ENCODE results near the gene ITPR1.

The ITPR1 gene

GRCh38 chr3:4696266-4696665 is 203.1 kb downstream of the ITPR1 start:
- no peaks in the 10 kb centered on the region for H3K27me3 Mint-ChIP-seq
- no peak for ATAC-seq
- no peak for DNase-seq
- H3K4me1 Mint-ChIP-seq, result no peaks in the 10 kb centered on the region
- peak overlapping the region in 1 of 2 donors; percentile 31 for H3K27ac Mint-ChIP-seq
- no peaks in the 10 kb centered on the region for H3K9me3 Mint-ChIP-seq
- H3K4me3 Mint-ChIP-seq, result no peak overlapping the region

GRCh38 chr3:4698125-4698821 is 205.1 kb downstream of the ITPR1 start:
- H3K27me3 Mint-ChIP-seq, result no peaks in the 10 kb centered on the region
- no peaks in the 10 kb centered on the region for H3K9me3 Mint-ChIP-seq
- H3K4me3 Mint-ChIP-seq, result no peak overlapping the region
- H3K4me1 Mint-ChIP-seq, result peaks cover 11% of the 10 kb centered on the region
- DNase-seq, result no peak
- no peak for ATAC-seq
- no peak overlapping the region for H3K27ac Mint-ChIP-seq

GRCh38 chr3:4703054-4703480 is 209.9 kb downstream of the ITPR1 start:
- Mint-ChIP-seq H3K27me3 (no peaks in the 10 kb centered on the region), H3K4me1 (peaks cover 39% of the 10 kb centered on the region), H3K27ac (peak overlapping the region; percentile 45 to 66), H3K4me3 (no peak overlapping the region), H3K9me3 (no peaks in the 10 kb centered on the region)
- ATAC-seq (no peak), DNase-seq (no peak)

- H3K27ac Mint-ChIP-seq, result no peak overlapping the region
- no peaks in the 10 kb centered on the region for H3K27me3 Mint-ChIP-seq
- no peak overlapping the region for H3K4me3 Mint-ChIP-seq
- H3K9me3 Mint-ChIP-seq, result no peaks in the 10 kb centered on the region
- peaks cover 40% of the 10 kb centered on the region for H3K4me1 Mint-ChIP-seq
- DNase-seq (no peak), ATAC-seq (peak; percentile 69)
These were observed 211.4 kb downstream of the ITPR1 start for GRCh38 chr3:4704552-4704951.

GRCh38 chr3:4707324-4707723 is 214.2 kb downstream of the ITPR1 start:
- DNase-seq, result no peak
- no peak overlapping the region for H3K4me3 Mint-ChIP-seq
- ATAC-seq, result peak; percentile 3
- H3K27me3 Mint-ChIP-seq, result no peaks in the 10 kb centered on the region
- peaks cover 52% of the 10 kb centered on the region for H3K4me1 Mint-ChIP-seq
- H3K27ac Mint-ChIP-seq, result no peak overlapping the region
- H3K9me3 Mint-ChIP-seq, result no peaks in the 10 kb centered on the region

- H3K4me1 Mint-ChIP-seq, result peaks cover 43% of the 10 kb centered on the region
- H3K4me3 Mint-ChIP-seq, result no peak overlapping the region
- H3K27me3 Mint-ChIP-seq, result no peaks in the 10 kb centered on the region
- H3K9me3 Mint-ChIP-seq, result no peaks in the 10 kb centered on the region
- H3K27ac Mint-ChIP-seq, result no peak overlapping the region
- DNase-seq (no peak), ATAC-seq (no peak)
These were observed 215.1 kb downstream of the ITPR1 start for GRCh38 chr3:4708230-4708629.

GRCh38 chr3:4709341-4709740 is 216.2 kb downstream of the ITPR1 start:
- no peaks in the 10 kb centered on the region for H3K9me3 Mint-ChIP-seq
- peaks cover 32% of the 10 kb centered on the region for H3K4me1 Mint-ChIP-seq
- ATAC-seq (no peak), DNase-seq (no peak)
- H3K27ac Mint-ChIP-seq, result peak overlapping the region in 1 of 2 donors; percentile 66
- no peak overlapping the region for H3K4me3 Mint-ChIP-seq
- no peaks in the 10 kb centered on the region for H3K27me3 Mint-ChIP-seq

GRCh38 chr3:4710191-4710590 is 217.0 kb downstream of the ITPR1 start:
- no peak for ATAC-seq
- H3K4me1 Mint-ChIP-seq, result peaks cover 25% of the 10 kb centered on the region
- no peaks in the 10 kb centered on the region for H3K27me3 Mint-ChIP-seq
- DNase-seq, result no peak
- no peaks in the 10 kb centered on the region for H3K9me3 Mint-ChIP-seq
- no peak overlapping the region for H3K4me3 Mint-ChIP-seq
- no peak overlapping the region for H3K27ac Mint-ChIP-seq

- ATAC-seq (peak; percentile 30), DNase-seq (no peak)
- Mint-ChIP-seq H3K4me1 (peaks cover 25% of the 10 kb centered on the region), H3K27me3 (no peaks in the 10 kb centered on the region), H3K4me3 (no peak overlapping the region), H3K27ac (peak overlapping the region in 1 of 2 donors; percentile 2), H3K9me3 (no peaks in the 10 kb centered on the region)
These were observed 218.5 kb downstream of the ITPR1 start for GRCh38 chr3:4711680-4711992.

- no peaks in the 10 kb centered on the region for H3K9me3 Mint-ChIP-seq
- no peak for ATAC-seq
- H3K27ac Mint-ChIP-seq, result no peak overlapping the region
- peaks cover 23% of the 10 kb centered on the region for H3K4me1 Mint-ChIP-seq
- no peaks in the 10 kb centered on the region for H3K27me3 Mint-ChIP-seq
- no peak overlapping the region for H3K4me3 Mint-ChIP-seq
- no peak for DNase-seq
These were observed 219.0 kb downstream of the ITPR1 start for GRCh38 chr3:4712109-4712508.

- DNase-seq (no peak), ATAC-seq (no peak)
- Mint-ChIP-seq H3K27me3 (no peaks in the 10 kb centered on the region), H3K9me3 (no peaks in the 10 kb centered on the region), H3K27ac (peak overlapping the region in 1 of 2 donors; percentile 59), H3K4me1 (peaks cover 13% of the 10 kb centered on the region), H3K4me3 (no peak overlapping the region)
These were observed 220.9 kb downstream of the ITPR1 start for GRCh38 chr3:4714045-4714444.

- ATAC-seq (no peak), DNase-seq (no peak)
- no peak overlapping the region for H3K27ac Mint-ChIP-seq
- H3K27me3 Mint-ChIP-seq, result no peaks in the 10 kb centered on the region
- H3K4me3 Mint-ChIP-seq, result no peak overlapping the region
- H3K9me3 Mint-ChIP-seq, result no peaks in the 10 kb centered on the region
- peaks cover 30% of the 10 kb centered on the region for H3K4me1 Mint-ChIP-seq
These were observed 223.1 kb downstream of the ITPR1 start for GRCh38 chr3:4716266-4716665.

- H3K4me3 Mint-ChIP-seq, result no peak overlapping the region
- peak overlapping the region in 1 of 2 donors; percentile 41 for H3K27ac Mint-ChIP-seq
These were observed 223.7 kb downstream of the ITPR1 start for GRCh38 chr3:4716706-4717362.

GRCh38 chr3:4717363-4717740 is 224.2 kb downstream of the ITPR1 start:
- Mint-ChIP-seq H3K4me1 (peaks cover 30% of the 10 kb centered on the region), H3K27ac (no peak overlapping the region), H3K9me3 (no peaks in the 10 kb centered on the region), H3K4me3 (no peak overlapping the region), H3K27me3 (no peaks in the 10 kb centered on the region)
- ATAC-seq (no peak), DNase-seq (no peak)

More at GRCh38 chr3:4716706-4717362, 223.7 kb downstream of the ITPR1 start:
- H3K9me3 Mint-ChIP-seq, result no peaks in the 10 kb centered on the region
- no peaks in the 10 kb centered on the region for H3K27me3 Mint-ChIP-seq
- no peak for DNase-seq
- peaks cover 30% of the 10 kb centered on the region for H3K4me1 Mint-ChIP-seq
- ATAC-seq, result no peak

- Mint-ChIP-seq H3K4me3 (no peak overlapping the region), H3K27me3 (no peaks in the 10 kb centered on the region), H3K9me3 (no peaks in the 10 kb centered on the region), H3K27ac (peak overlapping the region in 1 of 2 donors; percentile 59), H3K4me1 (peaks cover 38% of the 10 kb centered on the region)
- DNase-seq (no peak), ATAC-seq (no peak)
These were observed 225.1 kb downstream of the ITPR1 start for GRCh38 chr3:4718179-4718736.

GRCh38 chr3:4719046-4719501 is 225.9 kb downstream of the ITPR1 start:
- ATAC-seq (no peak), DNase-seq (no peak)
- Mint-ChIP-seq H3K27ac (no peak overlapping the region), H3K27me3 (no peaks in the 10 kb centered on the region), H3K4me3 (no peak overlapping the region), H3K9me3 (no peaks in the 10 kb centered on the region), H3K4me1 (peaks cover 47% of the 10 kb centered on the region)

Data from stimulated activated naive CD8-positive, alpha-beta T cell treated with anti-CD3 and anti-CD28 coated beads, Interleukin-15, amount 100 ng/mL, for 72 hours (primary cell).